Pancreas (tissue), 10 donors: ENCODE data around the gene SCN10A. TPM values are rescaled to one million over a fixed set of nuclear protein-coding genes. Genes with fewer than 3 reads are reported as not detected.

Experiments
- ATAC-seq, 4 donors: fragments of 200-7000 bp; cut with Tn5 transposase; one replicate each; pipeline versions ENCODE4 v1.8.0 to v1.9.1; 2020; ENCODE audit warnings: mild to moderate bottlenecking in 4 of 4, moderate library complexity in 4 of 4
- DNase-seq, 6 donors: peaks; one replicate each; pipeline ENCODE4 v3.0.0-alpha.2; 2020
- FAIRE-seq: peaks from 2 replicates; lab custom pipeline; 2012; peaks lifted over from hg19 to GRCh38; lab: Jason Lieb, UNC
- H3K27ac ChIP-seq, 4 donors: fragments of 200-600 bp; sonication (generic); 1 replicate in 3 of 4; 2 replicates in 1 of 4; pipeline versions ENCODE4 v1.5.0 to v1.8.0; 2020
- H3K27me3 ChIP-seq, 4 donors: fragments of 200-600 bp; one replicate each; pipeline ENCODE4 v1.8.0; 2021
- H3K36me3 ChIP-seq, 3 donors: fragments of 200-600 bp; sonication (generic) in 1 of 3; one replicate each; pipeline versions ENCODE4 v1.5.0 to v1.8.0; 2020 to 2021
- H3K4me1 ChIP-seq, 3 donors: fragments of 200-600 bp; one replicate each; pipeline ENCODE4 v1.8.0; 2021
- H3K4me3 ChIP-seq, 4 donors: fragments of 200-600 bp; sonication (generic) in 2 of 4; one replicate each; pipeline versions ENCODE4 v1.5.0 to v1.8.0; 2020 to 2021
- H3K9me3 ChIP-seq, 4 donors: fragments of 200-600 bp; one replicate each; pipeline ENCODE4 v1.8.0; 2021
- CTCF ChIP-seq, 4 donors: fragments of 200-600 bp; sonication (generic) in 3 of 4; IDR thresholded peaks; one replicate each; pipeline versions ENCODE4 v1.5.0 to v1.8.0; 2021; ENCODE audit warnings: antibody characterized with exemption in 4 of 4
- WGBS, 2 donors: extraction: QIAGEN DNeasy Blood & Tissue Kit; methylation state at CpG; one replicate each; pipeline ENCODE4 v1.1.7; 2013; 5-methylcytosine and 5-hydroxymethylcytosine counted together
- intact Hi-C, 3 donors: fragments of 100-400 bp; cut with DNase I; formaldehyde crosslinking; loops; one replicate each; pipeline versions ENCODE4 v1.11.1 to v1.14.2; 2022
- polyA plus RNA-seq, 2 donors: library from polyadenylated mRNA; stranded (reverse); fragments of 200-250 nt; gene quantifications; one replicate each; pipeline ENCODE4 v1.2.3, GENCODE V29; 2013
- total RNA-seq, 6 donors: library from RNA; stranded (reverse); fragmentation: NEBNext Ultra II Directional in 4 of 6; extraction: Animal tissue kit (Norgen Biotek cat#: 25700) in 4 of 6; gene quantifications; one replicate each; pipeline versions ENCODE4 v1.2.1 to v1.2.4, GENCODE V29; 2021 to 2023
- donor health status: healthy with polysubstance abuse.
- donor health status: DM: no; HTN: no; CAD: no; lungs with moderate emphysema.
- donor health status: DM: no; HTN: no; CAD: no.
- donor health status: control.
- donor health status: control.
- donor health status: Bipolar disorder and iron deficiency.
- donor health status: DM: yes; HTN: yes; CAD: no.
- donor health status: DM: no; HTN: no; CAD: no.
- donor health status: DM: no; HTN: no; CAD: no.
- donor health status: DM: yes; HTN: yes; CAD: no.

The SCN10A gene
- total and polyA plus RNA-seq, 8 donors = not detected

- H3K36me3 ChIP-seq = no peaks in the 10 kb centered on the region
- H3K27ac ChIP-seq = no peak overlapping the region
- no peaks in the 10 kb centered on the region for H3K9me3 ChIP-seq
- H3K4me3 ChIP-seq = no peak overlapping the region
- DNase-seq = no peak
- TF ChIP-seq CTCF (IDR thresholded peaks at IDR 0.05) = no peak
- no peaks in the 10 kb centered on the region for H3K4me1 ChIP-seq
- WGBS, 2 donors = 63 to 75% methylated on average over 1 of the region's 1 CpG
- H3K27me3 ChIP-seq = peaks cover 0 to 4% (median 0%) of the 10 kb centered on the region in 4 donors
- intact Hi-C loops = no loop called here
- no peak for FAIRE-seq
- no peak for ATAC-seq
These were observed 15.5 kb downstream of the SCN10A start for GRCh38 chr3:38800511-38800910.

DNA sequence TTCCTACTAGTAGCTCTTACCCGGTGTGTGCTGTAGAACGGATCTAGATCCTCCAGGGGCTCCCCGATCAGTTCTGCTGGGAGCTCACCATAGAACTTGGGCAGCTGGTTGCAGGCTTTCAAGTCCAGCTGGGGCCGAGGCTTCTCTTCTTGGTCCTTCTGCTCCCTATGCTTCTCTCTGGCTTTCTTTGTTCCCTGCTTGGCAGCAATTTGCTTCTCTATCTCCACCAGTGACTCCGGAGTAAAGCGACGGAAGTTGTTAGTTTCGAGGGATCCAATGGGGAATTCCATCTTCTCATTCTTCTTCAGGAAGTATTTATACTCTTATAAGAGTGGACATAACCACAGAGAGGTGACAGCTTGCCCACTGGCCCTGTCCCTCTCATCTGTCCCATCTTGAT lies 22.3 kb downstream of the SCN10A start:
- Histone ChIP-seq H3K9me3 (no peaks in the 10 kb centered on the region), H3K4me1 (no peaks in the 10 kb centered on the region), H3K27ac (no peak overlapping the region), H3K27me3 (no peaks in the 10 kb centered on the region), H3K36me3 (no peaks in the 10 kb centered on the region), H3K4me3 (no peak overlapping the region)
- ATAC-seq (no peak), DNase-seq (no peak), FAIRE-seq (no peak)
- WGBS, 2 donors = 73 to 82% methylated on average over 8 of the region's 8 CpGs
- TF ChIP-seq CTCF (IDR thresholded peaks at IDR 0.05) = no peak
- intact Hi-C loops = no loop called here

GRCh38 chr3:38792983-38793382 lies 23.0 kb downstream of the SCN10A start:
- no peak for ATAC-seq
- H3K27ac ChIP-seq = no peak overlapping the region
- H3K36me3 ChIP-seq = no peaks in the 10 kb centered on the region
- no peak for FAIRE-seq
- H3K27me3 ChIP-seq = no peaks in the 10 kb centered on the region
- no peak for TF ChIP-seq CTCF (IDR thresholded peaks at IDR 0.05)
- DNase-seq = no peak
- no peaks in the 10 kb centered on the region for H3K9me3 ChIP-seq
- intact Hi-C loops = no loop called here
- no peaks in the 10 kb centered on the region for H3K4me1 ChIP-seq
- no peak overlapping the region for H3K4me3 ChIP-seq
- WGBS, 2 donors = 44 to 62% methylated on average over 1 of the region's 1 CpG

DNA sequence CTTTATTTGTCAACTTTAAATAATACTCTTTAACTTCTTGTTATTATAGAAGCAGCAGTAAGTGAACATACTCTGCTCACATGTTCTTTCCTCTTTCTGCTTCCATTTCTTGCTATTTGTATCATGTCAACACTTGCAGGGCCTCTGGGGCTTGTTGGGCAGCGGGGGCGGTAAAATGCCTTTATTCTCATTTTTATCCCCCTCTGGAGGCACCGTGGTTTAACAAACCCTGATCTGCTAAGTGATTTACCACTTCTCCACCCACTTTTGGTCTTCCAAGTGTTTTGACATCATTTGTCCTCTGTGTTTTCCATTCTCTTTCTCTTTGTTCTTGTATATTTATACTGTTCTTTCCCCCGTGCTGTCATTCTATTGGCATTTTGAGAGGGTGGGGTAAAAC lies 33.9 kb downstream of the SCN10A start:
- FAIRE-seq = no peak

DNA sequence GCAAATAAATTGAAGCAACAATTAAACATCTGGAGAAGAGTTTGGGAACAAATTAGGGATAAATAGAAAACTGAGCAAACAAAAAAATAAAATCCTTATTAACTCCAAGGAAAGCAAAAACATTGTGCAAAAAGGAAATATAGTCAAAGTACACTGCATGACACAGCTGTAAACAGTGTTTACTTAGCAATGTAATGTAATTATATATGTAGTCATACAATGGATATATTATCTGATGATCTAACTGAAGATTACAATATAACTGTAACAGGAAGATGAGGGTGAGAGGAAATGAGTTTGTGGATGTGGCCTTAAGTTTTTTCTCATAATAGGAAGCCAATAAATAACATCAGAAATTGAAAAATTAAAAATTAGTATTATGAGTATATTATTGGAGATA lies 42.5 kb downstream of the SCN10A start:
- intact Hi-C loops = no loop called here
- H3K27ac ChIP-seq = no peak overlapping the region
- FAIRE-seq (no peak), ATAC-seq (no peak), DNase-seq (no peak)
- no peak overlapping the region for H3K4me3 ChIP-seq
- TF ChIP-seq CTCF (IDR thresholded peaks at IDR 0.05) = no peak
- no peaks in the 10 kb centered on the region for H3K27me3 ChIP-seq
- no peaks in the 10 kb centered on the region for H3K36me3 ChIP-seq
- H3K4me1 ChIP-seq = no peaks in the 10 kb centered on the region
- H3K9me3 ChIP-seq = no peaks in the 10 kb centered on the region

More for the DNA sequence above, 33.9 kb downstream of the SCN10A start:
- Histone ChIP-seq H3K36me3 (no peaks in the 10 kb centered on the region), H3K4me3 (no peak overlapping the region), H3K4me1 (no peaks in the 10 kb centered on the region), H3K27me3 (no peaks in the 10 kb centered on the region), H3K27ac (no peak overlapping the region), H3K9me3 (no peaks in the 10 kb centered on the region)
- intact Hi-C loops = no loop called here
- DNase-seq (no peak), ATAC-seq (no peak)
- 19 to 62% methylated on average over 4 of the region's 4 CpGs for WGBS, 2 donors
- no peak for TF ChIP-seq CTCF (IDR thresholded peaks at IDR 0.05)
